Measurements from ENCODE around the gene GPR25.

Gene GPR25

GRCh38 chr1:200895443-200895789 lies 22.6 kb downstream of the GPR25 start:
- no peak overlapping the region for H3K27ac ChIP-seq
- H3K79me2 ChIP-seq (ENCODE audit: insufficient read depth, low read depth), result peaks cover 26% of the 10 kb centered on the region
- H3K4me1 ChIP-seq (ENCODE audit: low read depth, poor library complexity, severe bottlenecking), result peaks cover 77% of the 10 kb centered on the region
- no peak overlapping the region for H3K9ac ChIP-seq
- no peaks in the 10 kb centered on the region for H3K36me3 ChIP-seq (ENCODE audit: insufficient read depth)
- H3K4me3 ChIP-seq (IDR thresholded peaks at IDR 0.05; ENCODE audit: insufficient read depth, low read depth, low read length), result no peak overlapping the region
- no peak overlapping the region for H2AFZ ChIP-seq (ENCODE audit: low read depth)
- H4K20me1 ChIP-seq (ENCODE audit: insufficient read depth), result no peaks in the 10 kb centered on the region
- H3K27me3 ChIP-seq (ENCODE audit: insufficient read depth, low read depth), result no peaks in the 10 kb centered on the region
- TF ChIP-seq CTCF (conservative IDR thresholded peaks at IDR 0.05; ENCODE audit: low read depth, low read length), result no peak
- H3K4me2 ChIP-seq, result peak overlapping the region; percentile 86

GRCh38 chr1:200895801-200896530 lies 23.2 kb downstream of the GPR25 start:
- H3K27me3 ChIP-seq (ENCODE audit: insufficient read depth, low read depth), result no peaks in the 10 kb centered on the region
- no peak overlapping the region for H3K4me3 ChIP-seq (IDR thresholded peaks at IDR 0.05; ENCODE audit: insufficient read depth, low read depth, low read length)
- H3K9ac ChIP-seq, result no peak overlapping the region
- H3K79me2 ChIP-seq (ENCODE audit: insufficient read depth, low read depth), result peaks cover 26% of the 10 kb centered on the region
- H3K27ac ChIP-seq, result peak overlapping the region; percentile 49; the same call in 1 of the 2 replicates
- peaks cover 72% of the 10 kb centered on the region for H3K4me1 ChIP-seq (ENCODE audit: low read depth, poor library complexity, severe bottlenecking)
- H3K4me2 ChIP-seq, result peak overlapping the region; percentile 86
- H4K20me1 ChIP-seq (ENCODE audit: insufficient read depth), result no peaks in the 10 kb centered on the region
- TF ChIP-seq CTCF (conservative IDR thresholded peaks at IDR 0.05; ENCODE audit: low read depth, low read length), result no peak
- H2AFZ ChIP-seq (ENCODE audit: low read depth), result no peak overlapping the region; the same call in 1 of the 2 replicates
- no peaks in the 10 kb centered on the region for H3K36me3 ChIP-seq (ENCODE audit: insufficient read depth)

GRCh38 chr1:200896531-200897196 lies 23.9 kb downstream of the GPR25 start:
- Histone ChIP-seq H3K36me3 (ENCODE audit: insufficient read depth) (no peaks in the 10 kb centered on the region), H3K4me1 (ENCODE audit: low read depth, poor library complexity, severe bottlenecking) (peaks cover 68% of the 10 kb centered on the region), H3K27ac (peak overlapping the region; percentile 49; the same call in 1 of the 2 replicates), H4K20me1 (ENCODE audit: insufficient read depth) (no peaks in the 10 kb centered on the region), H3K4me3 (IDR thresholded peaks at IDR 0.05; ENCODE audit: insufficient read depth, low read depth, low read length) (no peak overlapping the region), H2AFZ (ENCODE audit: low read depth) (peak overlapping the region; percentile 20; the same call in 1 of the 2 replicates), H3K4me2 (peak overlapping the region; percentile 86), H3K79me2 (ENCODE audit: insufficient read depth, low read depth) (peaks cover 22% of the 10 kb centered on the region), H3K27me3 (ENCODE audit: insufficient read depth, low read depth) (no peaks in the 10 kb centered on the region), H3K9ac (no peak overlapping the region)
- TF ChIP-seq CTCF (conservative IDR thresholded peaks at IDR 0.05; ENCODE audit: low read depth, low read length), result no peak

- Histone ChIP-seq H3K27ac (no peak overlapping the region), H3K36me3 (ENCODE audit: insufficient read depth) (no peaks in the 10 kb centered on the region), H3K4me1 (ENCODE audit: low read depth, poor library complexity, severe bottlenecking) (peaks cover 62% of the 10 kb centered on the region), H3K4me2 (peak overlapping the region; percentile 86), H2AFZ (ENCODE audit: low read depth) (no peak overlapping the region), H4K20me1 (ENCODE audit: insufficient read depth) (no peaks in the 10 kb centered on the region), H3K79me2 (ENCODE audit: insufficient read depth, low read depth) (peaks cover 16% of the 10 kb centered on the region; the same call in 1 of the 2 replicates), H3K9ac (no peak overlapping the region), H3K4me3 (IDR thresholded peaks at IDR 0.05; ENCODE audit: insufficient read depth, low read depth, low read length) (no peak overlapping the region), H3K27me3 (ENCODE audit: insufficient read depth, low read depth) (no peaks in the 10 kb centered on the region)
- TF ChIP-seq CTCF (conservative IDR thresholded peaks at IDR 0.05; ENCODE audit: low read depth, low read length), result no peak
Observed at GRCh38 chr1:200897259-200897658, 24.5 kb downstream of the GPR25 start.
